GM13977 (cell line): ENCODE results near the gene WNK1.

ENCODE experiments used
- DNase-seq: peaks from one replicate; pipeline ENCODE4 v3.0.0; 2012; ENCODE audit warnings: low spot score
- CTCF ChIP-seq: IDR thresholded peaks from 2 replicates; pipeline ENCODE4 v1.5.1; 2012; ENCODE audit warnings: mild to moderate bottlenecking, control low read depth; ENCODE audit not compliant: insufficient read depth; ENCODE audit errors: extremely low read depth, missing control alignments
- in situ Hi-C: fragments of 300-500 bp; cut with MboI; formaldehyde crosslinking; loops from one replicate; pipeline ENCODE4 v1.12.0; 2022; ENCODE audit warnings: low sequenced_read_pairs, low pct_unique_long_range_greater_than_20kb, mixed read lengths, inconsistent platforms; ENCODE audit not compliant: unreplicated experiment

WNK1 gene

GRCh38 chr12:851913-852312 lies 99.5 kb downstream of the WNK1 start:
- in situ Hi-C loops: no loop called here
- no peak for DNase-seq
- no peak for TF ChIP-seq CTCF

- DNase-seq: no peak
- no peak for TF ChIP-seq CTCF
- in situ Hi-C loops: no loop called here
Measured at GRCh38 chr12:852864-853263, 100.5 kb downstream of the WNK1 start.

- in situ Hi-C loops: no loop called here
- no peak for DNase-seq
- no peak for TF ChIP-seq CTCF
Measured at GRCh38 chr12:857611-858010, 105.2 kb downstream of the WNK1 start.

- DNase-seq: no peak
- no peak for TF ChIP-seq CTCF
- in situ Hi-C loops: no loop called here
Measured at GRCh38 chr12:862303-862911, 110.0 kb downstream of the WNK1 start.

GRCh38 chr12:863285-863684 lies 110.9 kb downstream of the WNK1 start:
- no peak for DNase-seq
- no peak for TF ChIP-seq CTCF
- in situ Hi-C loops: no loop called here

- DNase-seq: no peak
- in situ Hi-C loops: no loop called here
- TF ChIP-seq CTCF: no peak
Measured at GRCh38 chr12:865614-866013, 113.2 kb downstream of the WNK1 start.

GRCh38 chr12:867905-868304 lies 115.5 kb downstream of the WNK1 start:
- in situ Hi-C loops: no loop called here
- no peak for TF ChIP-seq CTCF

More at GRCh38 chr12:867905-868304, 115.5 kb downstream of the WNK1 start:
- no peak for DNase-seq
